Spleen (tissue), 7 donors: ENCODE measurements around the gene TUBB1.

Source experiments
- POLR2A ChIP-seq, 3 donors: fragments of 450-650 bp; IDR thresholded peaks; one replicate each; pipeline ENCODE4 v1.5.1; 2017; ENCODE audit warnings: antibody characterized with exemption in 3 of 3, mild to moderate bottlenecking in 1 of 3
- TF ChIP-seq, protein P1 (sequence below), 11 experiments: fragments of 200-600 bp in 7 of 11; fragments of 450-650 bp in 4 of 11; sonication (generic) in 4 of 11; IDR thresholded peaks in 8 of 11; conservative IDR thresholded peaks in 3 of 11; 1 replicate in 7 of 11; 2 replicates in 4 of 11; pipeline versions ENCODE4 v1.4.0 to v1.8.0; 2016 to 2021; ENCODE audit warnings: antibody characterized with exemption in 11 of 11, inconsistent platforms in 4 of 11, mild to moderate bottlenecking in 1 of 11
- donor health status: DM: no; HTN: no; CAD: no; lungs with moderate emphysema.
- donor health status: DM: no; HTN: no; CAD: no.
- donor health status: DM: no; HTN: no; CAD: no.

DNA sequence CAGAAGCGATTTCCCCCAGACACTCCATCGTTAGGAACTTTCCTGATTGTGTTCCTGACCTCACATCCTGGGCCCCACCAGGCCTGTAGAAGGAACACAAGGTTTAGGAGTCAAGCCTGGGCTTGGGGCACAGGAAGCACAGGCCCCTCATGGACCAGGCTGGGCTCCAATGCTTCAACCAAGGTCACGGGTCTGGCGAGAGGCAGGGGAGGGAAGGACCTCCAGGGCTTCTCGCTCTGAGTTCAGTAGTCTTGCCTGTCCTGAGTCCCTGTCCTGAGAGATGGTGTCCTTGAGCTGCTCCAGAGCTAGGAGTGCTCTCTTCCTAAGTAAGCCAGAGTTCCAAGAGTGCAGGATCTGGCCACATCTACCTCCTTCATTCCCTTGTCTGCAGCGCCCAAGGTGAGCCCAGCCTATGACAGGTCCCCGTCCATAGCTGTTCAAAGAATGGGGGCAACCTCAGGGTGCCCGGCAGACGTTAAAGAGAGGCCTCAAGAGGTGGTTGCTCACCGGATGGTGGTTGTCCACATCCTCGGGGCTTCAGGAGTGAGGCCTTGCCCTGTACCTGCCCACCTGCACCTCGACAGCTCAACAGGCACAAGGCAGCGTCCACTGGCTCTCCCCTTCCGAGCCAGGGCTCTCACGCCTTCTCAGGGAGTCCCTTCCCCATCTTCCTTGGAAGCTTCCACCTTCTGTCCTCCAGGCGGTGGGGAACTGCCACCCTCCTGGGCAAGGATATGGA is 1.6 kb upstream of the TUBB1 start:
- TF ChIP-seq POLR2A (IDR thresholded peaks at IDR 0.05), result no peak
- TF ChIP-seq, protein P1, sequence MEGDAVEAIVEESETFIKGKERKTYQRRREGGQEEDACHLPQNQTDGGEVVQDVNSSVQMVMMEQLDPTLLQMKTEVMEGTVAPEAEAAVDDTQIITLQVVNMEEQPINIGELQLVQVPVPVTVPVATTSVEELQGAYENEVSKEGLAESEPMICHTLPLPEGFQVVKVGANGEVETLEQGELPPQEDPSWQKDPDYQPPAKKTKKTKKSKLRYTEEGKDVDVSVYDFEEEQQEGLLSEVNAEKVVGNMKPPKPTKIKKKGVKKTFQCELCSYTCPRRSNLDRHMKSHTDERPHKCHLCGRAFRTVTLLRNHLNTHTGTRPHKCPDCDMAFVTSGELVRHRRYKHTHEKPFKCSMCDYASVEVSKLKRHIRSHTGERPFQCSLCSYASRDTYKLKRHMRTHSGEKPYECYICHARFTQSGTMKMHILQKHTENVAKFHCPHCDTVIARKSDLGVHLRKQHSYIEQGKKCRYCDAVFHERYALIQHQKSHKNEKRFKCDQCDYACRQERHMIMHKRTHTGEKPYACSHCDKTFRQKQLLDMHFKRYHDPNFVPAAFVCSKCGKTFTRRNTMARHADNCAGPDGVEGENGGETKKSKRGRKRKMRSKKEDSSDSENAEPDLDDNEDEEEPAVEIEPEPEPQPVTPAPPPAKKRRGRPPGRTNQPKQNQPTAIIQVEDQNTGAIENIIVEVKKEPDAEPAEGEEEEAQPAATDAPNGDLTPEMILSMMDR (IDR thresholded peaks at IDR 0.05 in 8 of 11, conservative IDR thresholded peaks at IDR 0.05 in 3 of 11), result no peak
